Epithelial cell of esophagus (primary cell): Measurements from ENCODE around the gene TMEM59L.

Source experiments
- DNase-seq: peaks from one replicate; pipeline ENCODE4 v3.0.0; 2010; ENCODE audit warnings: low read depth
- H3K4me3 ChIP-seq: 2 replicates; pipeline ENCODE4 v1.5.1; 2011; ENCODE audit warnings: mild to moderate bottlenecking, low read length, control low read depth
- CTCF ChIP-seq: IDR thresholded peaks from 2 replicates; pipeline ENCODE4 v1.5.1; 2011; ENCODE audit warnings: low read depth, mild to moderate bottlenecking, low read length, control low read depth, inconsistent platforms; ENCODE audit not compliant: insufficient read depth; ENCODE audit errors: missing control alignments

Gene TMEM59L

GRCh38 chr19:18607226-18608101 is 5.2 kb upstream of the TMEM59L start:
- DNase-seq: peak; percentile 33
- H3K4me3 ChIP-seq: peak overlapping the region; percentile 15
- no peak for TF ChIP-seq CTCF

DNA sequence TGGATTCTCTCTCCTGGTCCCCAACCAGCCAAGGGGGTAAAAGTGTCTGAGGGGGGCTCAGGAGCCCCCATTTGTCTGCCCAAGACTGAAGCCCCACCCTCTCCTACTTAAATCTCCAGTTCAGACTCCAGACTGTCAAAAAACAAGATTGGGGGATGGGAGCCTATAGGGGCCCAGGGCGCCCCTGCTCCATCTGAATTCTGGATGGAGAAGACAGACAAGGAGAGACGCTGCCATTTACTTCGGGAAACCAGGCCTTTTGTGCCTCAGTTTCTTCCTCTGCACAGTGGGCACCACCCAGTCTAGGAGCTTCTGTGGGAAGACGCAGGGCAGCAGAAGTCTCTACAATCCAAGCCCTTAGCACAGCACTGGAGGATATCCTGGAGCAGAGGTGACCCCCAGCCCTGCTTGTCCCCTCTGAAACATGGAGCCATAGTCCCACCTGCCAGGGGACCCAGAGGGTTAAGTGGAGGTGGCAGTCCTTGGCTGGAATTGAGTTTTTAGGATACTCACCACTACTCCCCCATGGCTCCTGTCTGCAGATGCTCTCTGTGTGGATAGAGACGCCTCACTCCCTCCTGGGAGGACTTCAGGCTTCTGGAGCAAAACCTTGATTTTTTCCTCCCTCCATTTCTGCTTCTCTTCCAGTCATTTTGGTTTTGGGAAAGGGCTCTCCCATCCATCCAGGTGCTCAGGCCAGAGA is 4.4 kb upstream of the TMEM59L start:
- no peak for DNase-seq
- TF ChIP-seq CTCF: no peak
- no peak overlapping the region for H3K4me3 ChIP-seq

DNA sequence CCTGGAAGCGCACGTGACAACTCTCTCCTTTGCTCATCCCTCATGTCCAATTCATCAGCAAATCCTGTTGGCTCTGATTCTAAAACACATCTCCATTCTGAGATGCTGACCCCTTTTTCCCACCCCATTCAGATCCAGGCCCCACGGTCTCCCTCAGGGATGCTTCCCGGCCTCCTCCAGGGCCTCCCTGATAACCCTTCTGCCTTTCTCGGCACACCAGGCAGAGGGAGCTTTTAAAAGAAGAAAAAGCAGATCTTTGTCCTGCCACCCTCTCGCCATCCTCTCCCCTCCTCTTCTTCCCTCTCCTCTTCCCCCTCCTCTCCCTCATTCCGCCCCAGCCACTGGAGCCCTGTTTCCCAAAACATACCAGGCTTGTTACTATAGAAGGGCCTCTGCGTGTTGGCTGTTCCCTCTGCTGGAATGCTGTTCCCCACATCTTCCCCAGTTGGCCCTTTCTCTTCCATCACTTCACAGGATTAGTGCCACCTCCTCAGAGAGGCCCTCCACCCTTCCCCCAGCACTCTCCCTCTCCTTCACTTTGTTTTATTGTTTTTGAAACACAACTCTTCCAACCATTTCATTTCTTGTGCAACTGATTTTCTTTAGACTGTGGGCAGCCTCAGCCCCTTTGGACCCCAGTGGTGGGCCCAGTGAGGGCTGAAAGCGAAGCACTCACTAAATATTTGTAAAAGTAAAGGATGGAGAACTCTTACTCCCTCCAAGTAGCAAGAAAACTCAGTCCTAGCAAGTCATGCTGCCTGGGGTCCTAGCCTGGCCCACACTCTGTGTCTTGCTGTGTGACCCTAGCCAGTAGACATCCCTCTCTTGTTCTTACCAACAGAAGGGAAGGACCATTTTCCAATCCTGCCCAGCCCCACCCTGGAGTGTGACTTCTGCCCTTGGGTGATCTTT is 3.6 kb upstream of the TMEM59L start:
- H3K4me3 ChIP-seq: no peak overlapping the region
- TF ChIP-seq CTCF: no peak
- no peak for DNase-seq

- no peak for DNase-seq
- no peak overlapping the region for H3K4me3 ChIP-seq
- no peak for TF ChIP-seq CTCF
Observed at GRCh38 chr19:18609717-18610051, 3.0 kb upstream of the TMEM59L start.

- no peak for TF ChIP-seq CTCF
- no peak overlapping the region for H3K4me3 ChIP-seq
Observed at GRCh38 chr19:18610245-18610555, 2.5 kb upstream of the TMEM59L start.

GRCh38 chr19:18610556-18611326 is 1.9 kb upstream of the TMEM59L start:
- no peak overlapping the region for H3K4me3 ChIP-seq
- DNase-seq: no peak
- no peak for TF ChIP-seq CTCF

More at GRCh38 chr19:18610245-18610555, 2.5 kb upstream of the TMEM59L start:
- DNase-seq: no peak
